OCI-LY1 (cell line): ENCODE measurements around the gene TOGARAM2.

Experiments
- H2AFZ ChIP-seq: fragments of 200-600 bp; sonication (generic), shearing (Covaris generic); 2 replicates; pipeline ENCODE4 v1.6.0; 2014; ENCODE audit warnings: antibody characterized with exemption, mild to moderate bottlenecking, low read length
- H3F3A ChIP-seq: fragments of 200-600 bp; sonication (generic), shearing (Covaris generic); 2 replicates; pipeline ENCODE4 v1.6.0; 2014; ENCODE audit warnings: mild to moderate bottlenecking, antibody characterized with exemption, low read length, moderate library complexity; ENCODE audit not compliant: insufficient read depth
- H3K27ac ChIP-seq: fragments of 200-600 bp; sonication (generic); 2 replicates; pipeline ENCODE4 v1.5.1; 2014; ENCODE audit warnings: low read length, mixed run types, mild to moderate bottlenecking, low read depth; ENCODE audit not compliant: poor library complexity, severe bottlenecking
- H3K27me3 ChIP-seq: fragments of 200-600 bp; sonication (generic); 2 replicates; pipeline ENCODE4 v1.6.0; 2014; ENCODE audit warnings: antibody characterized with exemption, mild to moderate bottlenecking, low read length, moderate library complexity; ENCODE audit not compliant: insufficient read depth
- H3K36me3 ChIP-seq: fragments of 200-600 bp; sonication (generic); 2 replicates; pipeline ENCODE4 v1.6.1; 2014; ENCODE audit warnings: mild to moderate bottlenecking, antibody characterized with exemption, low read length, moderate library complexity, mixed read lengths; ENCODE audit not compliant: insufficient read depth
- H3K4me1 ChIP-seq: fragments of 200-600 bp; sonication (generic); 2 replicates; pipeline ENCODE4 v1.5.1; 2014; ENCODE audit warnings: mild to moderate bottlenecking, low read length, moderate library complexity; ENCODE audit not compliant: insufficient read depth, severe bottlenecking
- H3K4me2 ChIP-seq: fragments of 200-600 bp; sonication (generic), shearing (Covaris generic); 2 replicates; pipeline ENCODE4 v1.6.1; 2014; ENCODE audit warnings: low read length
- H3K4me3 ChIP-seq: fragments of 200-600 bp; sonication (generic); 2 replicates; pipeline ENCODE4 v1.5.1; 2014; ENCODE audit warnings: low read length, low read depth, mild to moderate bottlenecking, mixed read lengths; ENCODE audit not compliant: poor library complexity, severe bottlenecking
- H3K79me2 ChIP-seq: fragments of 200-600 bp; shearing (Covaris generic); 2 replicates; pipeline ENCODE4 v1.6.1; 2016; ENCODE audit warnings: mixed run types, low read length, mixed read lengths; ENCODE audit not compliant: insufficient read depth
- H3K9ac ChIP-seq: fragments of 200-600 bp; sonication (generic), shearing (Covaris generic); 2 replicates; pipeline ENCODE4 v1.6.1; 2014; ENCODE audit warnings: mild to moderate bottlenecking, low read length, mixed read lengths
- H3K9me2 ChIP-seq: fragments of 200-600 bp; sonication (generic), shearing (Covaris generic); 2 replicates; pipeline ENCODE4 v1.6.1; 2014; ENCODE audit warnings: low read depth, mild to moderate bottlenecking, low read length, mixed read lengths
- H3K9me3 ChIP-seq: fragments of 200-600 bp; shearing (Covaris generic); 2 replicates; pipeline ENCODE4 v1.6.1; 2014; ENCODE audit warnings: low read length, mixed read lengths
- H4K20me1 ChIP-seq: fragments of 200-600 bp; sonication (generic), shearing (Covaris generic); 2 replicates; pipeline ENCODE4 v1.6.0; 2016; ENCODE audit warnings: mild to moderate bottlenecking, low read length; ENCODE audit not compliant: insufficient read depth
- CTCF ChIP-seq: fragments of 200-600 bp; sonication (generic), shearing (Covaris generic); IDR thresholded peaks from 2 replicates; pipeline ENCODE4 v1.5.1; 2017; ENCODE audit warnings: mild to moderate bottlenecking, antibody characterized with exemption, low read length, moderate library complexity, mixed read lengths
- EZH2 ChIP-seq: fragments of 200-600 bp; sonication (generic), shearing (Covaris generic); IDR thresholded peaks from 2 replicates; pipeline ENCODE4 v1.8.0; 2017; ENCODE audit warnings: borderline replicate concordance, mixed run types, mild to moderate bottlenecking, antibody characterized with exemption, low read length, moderate library complexity, mixed read lengths

The TOGARAM2 gene

GRCh38 chr2:29052807-29053206, 71.7 kb downstream of the TOGARAM2 start:
- Histone ChIP-seq H3K4me1 (no peaks in the 10 kb centered on the region), H3K27ac (no peak overlapping the region), H3K9me3 (no peaks in the 10 kb centered on the region), H3K79me2 (no peaks in the 10 kb centered on the region), H3K36me3 (no peaks in the 10 kb centered on the region), H4K20me1 (no peaks in the 10 kb centered on the region), H2AFZ (no peak overlapping the region), H3K4me2 (no peak overlapping the region), H3K9me2 (no peaks in the 10 kb centered on the region), H3K9ac (no peak overlapping the region), H3K27me3 (no peaks in the 10 kb centered on the region), H3F3A (no peaks in the 10 kb centered on the region), H3K4me3 (no peak overlapping the region)
- no peak for TF ChIP-seq CTCF
- TF ChIP-seq EZH2, result no peak

DNA sequence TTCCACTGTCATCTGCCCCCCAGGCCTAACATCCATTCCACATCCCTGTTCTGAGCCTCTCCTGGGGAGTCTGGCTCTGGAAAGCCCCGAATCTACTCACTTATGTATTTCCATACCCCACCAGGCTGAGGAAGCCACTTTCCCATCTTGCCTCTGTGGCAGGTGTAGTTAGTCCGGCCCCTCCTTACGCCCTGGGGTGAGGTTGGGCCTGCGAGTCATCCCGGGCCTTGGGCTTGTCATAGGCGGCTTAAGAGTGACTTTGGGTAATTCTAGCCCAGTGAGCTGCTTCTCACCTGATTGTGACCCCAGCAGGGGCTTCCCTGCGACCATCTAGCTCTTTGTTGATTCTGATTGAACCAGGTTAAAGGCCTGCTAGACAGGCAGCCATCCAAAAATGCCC, 72.1 kb downstream of the TOGARAM2 start:
- no peaks in the 10 kb centered on the region for H3K9me3 ChIP-seq
- no peaks in the 10 kb centered on the region for H3F3A ChIP-seq
- no peak overlapping the region for H3K9ac ChIP-seq
- TF ChIP-seq EZH2 (no peak), CTCF (no peak)
- no peak overlapping the region for H3K4me3 ChIP-seq
- H3K9me2 ChIP-seq, result no peaks in the 10 kb centered on the region
- no peaks in the 10 kb centered on the region for H4K20me1 ChIP-seq
- no peaks in the 10 kb centered on the region for H3K27me3 ChIP-seq
- H3K4me1 ChIP-seq, result no peaks in the 10 kb centered on the region
- H3K4me2 ChIP-seq, result no peak overlapping the region
- no peaks in the 10 kb centered on the region for H3K36me3 ChIP-seq
- H2AFZ ChIP-seq, result no peak overlapping the region
- no peak overlapping the region for H3K27ac ChIP-seq
- no peaks in the 10 kb centered on the region for H3K79me2 ChIP-seq

DNA sequence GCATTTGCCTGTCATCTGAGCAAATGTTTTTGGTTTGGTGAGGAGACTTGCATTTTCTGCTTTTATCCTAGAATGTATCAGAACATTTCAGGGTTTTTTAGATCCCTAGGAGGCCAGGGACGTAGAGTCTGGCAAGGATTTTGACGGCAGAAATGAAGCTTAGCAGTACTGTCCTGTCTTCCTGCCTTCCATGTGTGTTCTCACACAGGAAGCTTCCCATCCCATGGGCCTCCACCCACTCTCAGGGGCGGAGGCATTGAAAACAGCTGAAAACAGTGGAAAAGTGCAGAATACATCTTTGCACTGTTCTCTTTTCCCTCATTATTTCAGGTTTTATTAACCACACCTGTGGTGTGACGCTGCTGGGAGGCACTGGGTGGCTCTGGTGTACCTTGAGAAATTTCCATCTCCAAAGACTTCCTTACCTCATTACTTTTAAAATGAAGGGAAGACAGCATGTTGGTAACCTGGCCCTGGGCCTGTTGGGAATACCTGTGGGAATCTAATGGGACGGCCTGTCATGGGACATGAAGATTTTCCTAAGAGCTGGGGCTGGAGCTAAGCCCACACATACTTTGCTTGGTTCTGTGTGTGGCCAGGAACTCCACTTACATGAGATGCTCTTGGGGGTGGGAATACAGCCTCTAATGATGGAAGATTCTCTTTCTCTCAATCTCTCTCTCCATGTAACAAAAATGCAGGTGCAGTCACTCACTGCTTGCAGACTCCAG, 72.7 kb downstream of the TOGARAM2 start:
- TF ChIP-seq EZH2, result no peak
- no peak for TF ChIP-seq CTCF
- Histone ChIP-seq H4K20me1 (no peaks in the 10 kb centered on the region), H3K9me2 (no peaks in the 10 kb centered on the region), H3K9me3 (no peaks in the 10 kb centered on the region), H3F3A (no peaks in the 10 kb centered on the region), H3K27ac (no peak overlapping the region), H3K4me1 (no peaks in the 10 kb centered on the region), H3K36me3 (no peaks in the 10 kb centered on the region), H3K27me3 (no peaks in the 10 kb centered on the region), H3K9ac (no peak overlapping the region), H2AFZ (no peak overlapping the region), H3K4me2 (no peak overlapping the region), H3K4me3 (no peak overlapping the region), H3K79me2 (no peaks in the 10 kb centered on the region)
